Mesendoderm (in vitro differentiated cells): ENCODE data around the gene TRPV3.
A peak's percentile ranks its signal among the peaks of the same experiment; 100 is the strongest.

ENCODE experiments used
- DNase-seq: peaks from one replicate; pipeline ENCODE4 v3.0.0; 2013
- H2AK5ac ChIP-seq: 2 replicates; pipeline ENCODE4 v1.6.1; 2013; ENCODE audit warnings: low read length, inconsistent platforms
- H2BK120ac ChIP-seq: 2 replicates; pipeline ENCODE4 v1.6.1; 2013; ENCODE audit warnings: low read depth, mild to moderate bottlenecking, low read length, moderate library complexity, mixed read lengths
- H2BK15ac ChIP-seq: replicated peaks from 2 replicates; pipeline ENCODE4 v1.6.1; 2013; ENCODE audit warnings: low read depth, mild to moderate bottlenecking, moderate library complexity
- H2BK5ac ChIP-seq: 2 replicates; pipeline ENCODE4 v1.6.1; 2013; ENCODE audit warnings: low read length, inconsistent platforms
- H3K18ac ChIP-seq: 2 replicates; pipeline ENCODE4 v1.6.1; 2013; ENCODE audit warnings: mild to moderate bottlenecking, low read length, mixed read lengths
- H3K23ac ChIP-seq: one replicate; pipeline ENCODE4 v1.6.1; 2013; ENCODE audit warnings: low read length
- H3K27ac ChIP-seq: 2 replicates; pipeline ENCODE4 v1.5.1; 2013; ENCODE audit warnings: low read depth, mild to moderate bottlenecking, inconsistent platforms, low read length, moderate library complexity
- H3K27me3 ChIP-seq: 2 replicates; pipeline ENCODE4 v1.6.1; 2013; ENCODE audit warnings: low read length, control low read depth, mild to moderate bottlenecking, inconsistent platforms; ENCODE audit not compliant: insufficient read depth, poor library complexity
- H3K36me3 ChIP-seq: 2 replicates; pipeline ENCODE4 v1.6.1; 2013; ENCODE audit warnings: low read length, inconsistent platforms; ENCODE audit not compliant: control insufficient read depth, insufficient read depth
- H3K4ac ChIP-seq: one replicate; pipeline ENCODE4 v1.6.1; 2013; ENCODE audit warnings: low read depth, mild to moderate bottlenecking, low read length, moderate library complexity
- H3K4me1 ChIP-seq: 2 replicates; pipeline ENCODE4 v1.6.1; 2013; ENCODE audit warnings: low read depth, low read length, inconsistent platforms; ENCODE audit not compliant: control insufficient read depth
- H3K4me2 ChIP-seq: 2 replicates; pipeline ENCODE4 v1.6.1; 2013; ENCODE audit warnings: low read length
- H3K4me3 ChIP-seq: 2 replicates; pipeline ENCODE4 v1.5.1; 2013; ENCODE audit warnings: mild to moderate bottlenecking, low read length
- H3K56ac ChIP-seq: one replicate; pipeline ENCODE4 v1.6.1; 2013; ENCODE audit warnings: low read length
- H3K79me1 ChIP-seq: 2 replicates; pipeline ENCODE4 v1.6.1; 2013; ENCODE audit warnings: low read length, inconsistent platforms
- H3K79me2 ChIP-seq: 2 replicates; pipeline ENCODE4 v1.6.1; 2013; ENCODE audit warnings: mild to moderate bottlenecking, low read length; ENCODE audit not compliant: control insufficient read depth, insufficient read depth
- H3K9ac ChIP-seq: 2 replicates; pipeline ENCODE4 v1.6.1; 2013; ENCODE audit warnings: low read length, inconsistent platforms
- H4K5ac ChIP-seq: one replicate; pipeline ENCODE4 v1.6.1; 2013; ENCODE audit warnings: low read length
- H4K8ac ChIP-seq: one replicate; pipeline ENCODE4 v1.6.1; 2013; ENCODE audit warnings: low read depth, mild to moderate bottlenecking, control low read depth, low read length, moderate library complexity
- WGBS: extraction: QIAGEN DNeasy Blood & Tissue Kit; methylation state at CpG from one replicate; pipeline ENCODE4 v1.1.7; 2013; ENCODE audit warnings: low lambda C conversion rate, missing lambda C conversion rate; ENCODE audit not compliant: insufficient coverage; ENCODE audit errors: extremely low coverage; 5-methylcytosine and 5-hydroxymethylcytosine counted together

The TRPV3 gene

GRCh38 chr17:3497101-3497500 is 60.5 kb downstream of the TRPV3 start:
- H3K4ac ChIP-seq = no peak overlapping the region
- no peak overlapping the region for H3K27ac ChIP-seq
- no peak overlapping the region for H2BK5ac ChIP-seq
- H2AK5ac ChIP-seq = no peak overlapping the region
- H3K4me3 ChIP-seq = no peak overlapping the region
- H3K79me1 ChIP-seq = no peaks in the 10 kb centered on the region
- H3K4me2 ChIP-seq = no peak overlapping the region
- H3K36me3 ChIP-seq = no peaks in the 10 kb centered on the region
- H4K8ac ChIP-seq = no peak overlapping the region
- H3K27me3 ChIP-seq = no peaks in the 10 kb centered on the region
- H4K5ac ChIP-seq = no peak overlapping the region
- no peak overlapping the region for H3K18ac ChIP-seq
- H3K79me2 ChIP-seq = no peaks in the 10 kb centered on the region
- no CpG with 5 or more reads among the region's 7 CpGs for WGBS
- H3K9ac ChIP-seq = no peak overlapping the region
- no peak overlapping the region for H3K56ac ChIP-seq
- DNase-seq = no peak
- no peak overlapping the region for H3K23ac ChIP-seq
- H2BK15ac ChIP-seq = no peak overlapping the region
- no peaks in the 10 kb centered on the region for H3K4me1 ChIP-seq
- no peak overlapping the region for H2BK120ac ChIP-seq

DNA sequence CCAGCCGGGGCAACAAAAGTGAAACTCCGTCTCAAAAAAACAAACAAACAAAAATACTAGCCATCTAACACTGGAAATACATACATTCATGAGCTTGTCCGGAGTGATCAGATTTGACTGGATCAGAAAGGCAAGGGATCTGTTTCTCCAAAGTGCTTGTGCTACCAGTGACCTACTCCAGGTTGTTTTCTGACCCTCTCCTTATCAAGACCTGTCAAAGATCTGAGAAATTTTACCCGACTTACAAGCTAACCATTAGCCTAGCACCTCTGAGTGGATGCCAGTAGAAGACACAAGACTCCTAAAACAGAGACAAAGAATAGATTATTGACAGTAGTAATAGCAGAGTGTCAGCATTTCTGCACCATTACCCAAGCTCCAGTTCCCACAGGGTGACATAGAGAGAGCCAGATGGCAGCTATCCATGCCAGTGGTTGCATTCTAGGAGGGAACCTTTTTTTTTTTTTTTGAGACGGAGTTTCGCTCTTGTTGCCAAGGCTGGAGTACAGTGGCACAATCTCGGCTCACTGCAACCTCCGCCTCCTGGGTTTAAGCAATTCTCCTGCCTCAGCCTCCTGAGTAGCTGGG is 72.0 kb downstream of the TRPV3 start:
- Histone ChIP-seq H3K4me3 (no peak overlapping the region), H3K4me2 (no peak overlapping the region), H3K18ac (no peak overlapping the region), H3K23ac (no peak overlapping the region), H3K9ac (no peak overlapping the region), H3K4me1 (no peaks in the 10 kb centered on the region), H2BK5ac (no peak overlapping the region), H2BK120ac (no peak overlapping the region), H4K5ac (no peak overlapping the region), H3K27me3 (no peaks in the 10 kb centered on the region), H3K56ac (no peak overlapping the region), H3K4ac (no peak overlapping the region), H3K27ac (no peak overlapping the region), H3K79me1 (no peaks in the 10 kb centered on the region), H2AK5ac (no peak overlapping the region), H2BK15ac (no peak overlapping the region), H3K79me2 (no peaks in the 10 kb centered on the region), H4K8ac (no peak overlapping the region), H3K36me3 (no peaks in the 10 kb centered on the region)
- WGBS = no CpG with 5 or more reads among the region's 8 CpGs
- DNase-seq = no peak

DNA sequence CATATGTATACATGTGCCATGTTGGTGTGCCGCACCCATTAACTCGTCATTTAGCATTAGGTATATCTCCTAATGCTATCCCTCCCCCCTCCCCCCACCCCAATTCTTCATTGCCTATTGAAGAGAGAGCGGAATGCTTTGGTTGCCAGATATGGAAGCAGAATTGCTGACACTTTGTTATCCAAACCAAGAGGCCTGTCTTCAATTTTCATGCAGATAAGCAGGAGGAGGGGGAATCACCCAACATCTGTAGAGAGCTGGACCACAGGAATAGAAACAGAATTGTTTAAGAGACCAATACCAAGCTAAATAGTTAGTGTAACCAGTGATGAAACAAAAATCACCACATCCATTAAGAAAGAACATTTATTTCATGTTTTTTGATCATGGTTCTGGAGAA is 74.8 kb downstream of the TRPV3 start:
- H3K23ac ChIP-seq = no peak overlapping the region
- WGBS = no CpG with 5 or more reads among the region's 3 CpGs

DNA sequence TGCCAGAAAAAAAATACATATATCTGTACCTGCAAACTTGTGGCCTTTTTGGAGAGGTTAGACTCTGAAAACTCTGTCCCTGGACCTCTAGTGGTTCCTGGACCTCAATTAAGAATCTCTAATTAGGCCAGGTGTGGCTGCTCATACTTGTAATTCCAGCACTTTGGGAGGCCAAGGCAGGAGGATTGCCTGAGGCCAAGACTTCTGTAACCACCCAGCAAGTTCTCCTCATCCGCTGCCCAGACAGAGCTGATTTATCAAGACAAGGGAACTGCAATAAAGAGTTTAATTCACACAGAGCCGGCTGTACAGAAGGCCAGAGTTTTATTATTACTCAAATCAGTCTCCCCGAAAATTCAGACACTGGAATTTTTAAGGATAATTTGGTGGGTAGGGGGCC is 77.6 kb downstream of the TRPV3 start:
- H4K8ac ChIP-seq = no peak overlapping the region
- no peak overlapping the region for H3K23ac ChIP-seq

More for the DNA sequence above, 74.8 kb downstream of the TRPV3 start:
- H2BK120ac ChIP-seq = no peak overlapping the region
- H3K27me3 ChIP-seq = no peaks in the 10 kb centered on the region
- no peak overlapping the region for H3K18ac ChIP-seq
- H2AK5ac ChIP-seq = no peak overlapping the region
- no peaks in the 10 kb centered on the region for H3K36me3 ChIP-seq
- H3K79me1 ChIP-seq = no peaks in the 10 kb centered on the region
- no peak for DNase-seq
- H3K4me1 ChIP-seq = no peaks in the 10 kb centered on the region
- no peak overlapping the region for H2BK15ac ChIP-seq
- H3K79me2 ChIP-seq = no peaks in the 10 kb centered on the region
- no peak overlapping the region for H3K4me3 ChIP-seq
- no peak overlapping the region for H3K27ac ChIP-seq
- no peak overlapping the region for H3K4ac ChIP-seq
- no peak overlapping the region for H3K9ac ChIP-seq
- H2BK5ac ChIP-seq = no peak overlapping the region
- H3K4me2 ChIP-seq = no peak overlapping the region
- no peak overlapping the region for H4K8ac ChIP-seq
- H3K56ac ChIP-seq = no peak overlapping the region
- H4K5ac ChIP-seq = no peak overlapping the region

DNA sequence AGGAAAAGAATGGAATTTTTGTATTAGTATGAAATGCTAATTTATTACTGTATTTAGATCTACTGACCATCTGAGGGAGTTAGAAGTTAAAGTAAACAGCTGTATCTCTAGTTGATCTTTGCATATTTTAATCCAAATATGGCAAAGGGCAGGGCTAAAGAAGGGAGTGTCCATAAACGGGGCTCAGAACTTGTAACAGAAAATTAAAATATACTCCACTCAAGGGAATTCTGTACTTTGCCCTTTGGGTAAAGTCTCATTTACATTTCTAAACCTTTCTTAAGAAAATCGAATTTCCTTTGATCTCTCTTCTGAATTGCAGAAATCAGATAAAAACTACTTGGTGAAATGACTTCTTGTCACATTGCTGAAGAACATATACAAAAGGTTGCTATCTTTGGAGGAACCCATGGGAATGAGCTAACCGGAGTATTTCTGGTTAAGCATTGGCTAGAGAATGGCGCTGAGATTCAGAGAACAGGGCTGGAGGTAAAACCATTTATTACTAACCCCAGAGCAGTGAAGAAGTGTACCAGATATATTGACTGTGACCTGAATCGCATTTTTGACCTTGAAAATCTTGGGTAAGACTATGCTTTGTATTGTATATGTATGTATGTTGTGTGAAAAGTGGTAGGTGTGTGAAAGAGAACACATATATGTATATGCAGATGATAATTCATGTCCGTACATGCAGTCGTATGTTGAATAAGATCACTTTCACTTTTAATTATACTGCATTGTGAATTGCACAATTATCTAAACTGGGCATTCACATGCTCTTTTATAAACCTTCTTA is 81.6 kb downstream of the TRPV3 start, which contains the start of gene ASPA:
Gene ASPA (plus strand): TSS at position 186 of the 799 bp plus-strand sequence. CDS start 163 bp downstream, at position 349.
- no peak within 1 kb of the TSS for H3K18ac ChIP-seq
- H3K27me3 ChIP-seq = no peaks in the 10 kb centered on the region
- H4K5ac ChIP-seq = no peak within 1 kb of the TSS
- no peaks in the 10 kb centered on the region for H3K36me3 ChIP-seq
- no peak within 1 kb of the TSS for H3K56ac ChIP-seq
- no CpG with 5 or more reads among the region's 7 CpGs for WGBS
- no peak within 1 kb of the TSS for H2BK5ac ChIP-seq
- no peak within 1 kb of the TSS for H2AK5ac ChIP-seq
- no peaks in the 10 kb centered on the region for H3K4me1 ChIP-seq
- H3K23ac ChIP-seq = no peak within 1 kb of the TSS
- no peak within 1 kb of the TSS for H3K4ac ChIP-seq
- H2BK120ac ChIP-seq = no peak within 1 kb of the TSS
- no peak within 1 kb of the TSS for H2BK15ac ChIP-seq
- no peaks in the 10 kb centered on the region for H3K79me2 ChIP-seq
- H3K4me3 ChIP-seq = no peak within 1 kb of the TSS
- no peak within 1 kb of the TSS for H4K8ac ChIP-seq
- no peak within 1 kb of the TSS for H3K9ac ChIP-seq
- H3K4me2 ChIP-seq = no peak within 1 kb of the TSS
- no peak within 1 kb of the TSS for H3K27ac ChIP-seq
- DNase-seq = no peak
- no peaks in the 10 kb centered on the region for H3K79me1 ChIP-seq

More for the DNA sequence above, 77.6 kb downstream of the TRPV3 start:
- no peak overlapping the region for H3K9ac ChIP-seq
- WGBS = no CpG with 5 or more reads among the region's 3 CpGs
- H2BK15ac ChIP-seq = no peak overlapping the region
- H3K18ac ChIP-seq = no peak overlapping the region
- no peak overlapping the region for H2BK5ac ChIP-seq
- H3K36me3 ChIP-seq = no peaks in the 10 kb centered on the region
- no peak overlapping the region for H3K56ac ChIP-seq
- H3K79me1 ChIP-seq = no peaks in the 10 kb centered on the region
- no peaks in the 10 kb centered on the region for H3K27me3 ChIP-seq
- no peak overlapping the region for H2AK5ac ChIP-seq
- H2BK120ac ChIP-seq = no peak overlapping the region
- no peak overlapping the region for H3K4ac ChIP-seq
- H3K79me2 ChIP-seq = no peaks in the 10 kb centered on the region
- H3K4me2 ChIP-seq = no peak overlapping the region
- no peak overlapping the region for H3K27ac ChIP-seq
- no peak overlapping the region for H3K4me3 ChIP-seq
- H3K4me1 ChIP-seq = no peaks in the 10 kb centered on the region
- DNase-seq = peak; percentile 7
- no peak overlapping the region for H4K5ac ChIP-seq
